Hair follicular keratinocyte (primary cell): ENCODE data around the gene ZNF57. TPM values are rescaled to one million over a fixed set of nuclear protein-coding genes. Genes with fewer than 3 reads are reported as not detected.

ENCODE experiments used
- total RNA-seq: library from RNA; depleted of rRNA; stranded (reverse); fragments of >200 nt; gene quantifications from 2 replicates; pipeline ENCODE4 v1.2.3, GENCODE V29; 2015

ZNF57 gene
- total RNA-seq: 4.4 and 6.9 TPM in 2 replicates

GRCh38 chr19:2900296-2901252, at the start of gene ZNF57:
Gene ZNF57, plus strand, starts transcription at chr19:2900928. Its CDS starts 118 bp downstream, at chr19:2901046.

GRCh38 chr19:2867025-2867991, 33.4 kb upstream of the ZNF57 start, which contains the start of gene ZNF556:
Gene ZNF556, plus strand, starts transcription at chr19:2867335. Its CDS starts 87 bp downstream, at chr19:2867422.

GRCh38 chr19:2944775-2945574, 44.2 kb downstream of the ZNF57 start, which contains the start of gene ZNF77:
Gene ZNF77, minus strand, starts transcription at chr19:2944971. Its CDS starts 131 bp downstream, at chr19:2944840.

Other genes with a start within 250 kb of the ZNF57 start
- not detected in 2 replicates for gene GNG7, start 198.2 kb upstream of the ZNF57 start, total RNA-seq
- not detected in 2 replicates for gene DIRAS1, start 179.6 kb upstream of the ZNF57 start, total RNA-seq
- gene SLC39A3, start 160.9 kb upstream of the ZNF57 start, total RNA-seq: 41.8 and 56.8 TPM in 2 replicates
- 60.8 and 84.7 TPM in 2 replicates for gene SGTA, start 117.7 kb upstream of the ZNF57 start, total RNA-seq
- 75.8 and 139 TPM in 2 replicates for gene THOP1, start 115.4 kb upstream of the ZNF57 start, total RNA-seq
- 1.1 and 1.6 TPM in 2 replicates for gene ZNF554, start 81.1 kb upstream of the ZNF57 start, total RNA-seq
- 4.2 and 4.9 TPM in 2 replicates for gene ZNF555, start 59.5 kb upstream of the ZNF57 start, total RNA-seq
- gene ZNF556, start 33.6 kb upstream of the ZNF57 start, total RNA-seq: not detected in 2 replicates
- 1.4 and 3.3 TPM in 2 replicates for gene ZNF77, start 44.0 kb downstream of the ZNF57 start, total RNA-seq
- not detected in 2 replicates for gene TLE6, start 76.6 kb downstream of the ZNF57 start, total RNA-seq
- 0.11 and 1.5 TPM in 2 replicates for gene TLE2, start 128.4 kb downstream of the ZNF57 start, total RNA-seq
- gene TLE5, start 161.6 kb downstream of the ZNF57 start, total RNA-seq: 255 and 333 TPM in 2 replicates
- 47.6 and 50.9 TPM in 2 replicates for gene GNA11, start 193.4 kb downstream of the ZNF57 start, total RNA-seq
- 202 and 264 TPM in 2 replicates for gene GNA15, start 235.1 kb downstream of the ZNF57 start, total RNA-seq